VCaP (cell line): ENCODE results near the gene ACTG2.

ENCODE experiments used
- H3K27ac ChIP-seq: fragments of 450-650 bp; 2 replicates; pipeline ENCODE4 v1.5.1; 2017
- CTCF ChIP-seq: fragments of 450-650 bp; conservative IDR thresholded peaks from 2 replicates; pipeline ENCODE4 v1.5.1; 2017; ENCODE audit warnings: mild to moderate bottlenecking, moderate library complexity

Gene ACTG2

GRCh38 chr2:73922681-73923080 is 29.9 kb downstream of the ACTG2 start:
- H3K27ac ChIP-seq: no peak overlapping the region
- no peak for TF ChIP-seq CTCF

- H3K27ac ChIP-seq: no peak overlapping the region
- no peak for TF ChIP-seq CTCF
Observed at GRCh38 chr2:73925033-73925704, 32.4 kb downstream of the ACTG2 start.

- H3K27ac ChIP-seq: peak overlapping the region; percentile 88
- TF ChIP-seq CTCF: no peak
Observed at GRCh38 chr2:73925853-73926492, 33.2 kb downstream of the ACTG2 start.

- peak within 1 kb of the TSS; percentile 88 for H3K27ac ChIP-seq
- no peak for TF ChIP-seq CTCF
Observed at GRCh38 chr2:73926493-73927327, 33.9 kb downstream of the ACTG2 start, which contains the start of gene DGUOK. TSS of gene DGUOK (plus strand) at chr2:73926880. CDS start at chr2:73926911, 31 bp downstream.

GRCh38 chr2:73927344-73927743 is 34.5 kb downstream of the ACTG2 start:
- TF ChIP-seq CTCF: no peak
- peak overlapping the region; percentile 88 for H3K27ac ChIP-seq

- TF ChIP-seq CTCF: no peak
- no peak overlapping the region for H3K27ac ChIP-seq
Observed at GRCh38 chr2:73928963-73929347, 36.1 kb downstream of the ACTG2 start.

- no peak for TF ChIP-seq CTCF
- no peak overlapping the region for H3K27ac ChIP-seq
Observed at GRCh38 chr2:73930386-73930785, 37.6 kb downstream of the ACTG2 start.
